Activated CD4-positive, alpha-beta T cell treated with anti-CD3 and anti-CD28 coated beads, Interleukin-2, amount 10 ng/mL, durations not matched to agents 24 days and 14 days (primary cell): ENCODE data around the gene GORASP1. TPM values are rescaled to one million over a fixed set of nuclear protein-coding genes. Genes with fewer than 3 reads are reported as not detected.

Source experiments
- DNase-seq: peaks from one replicate; pipeline ENCODE4 v3.0.0; 2022
- H3K27ac Mint-ChIP-seq: one replicate; pipeline ENCODE4 v1.8.0; 2022; ENCODE audit warnings: mild to moderate bottlenecking, mixed read lengths
- H3K27me3 Mint-ChIP-seq: one replicate; pipeline ENCODE4 v1.8.0; 2022; ENCODE audit warnings: mixed read lengths
- H3K36me3 Mint-ChIP-seq: one replicate; pipeline ENCODE4 v1.8.0; 2022; ENCODE audit warnings: low read depth, mild to moderate bottlenecking, mixed read lengths
- H3K4me1 Mint-ChIP-seq: one replicate; pipeline ENCODE4 v1.8.0; 2021; ENCODE audit warnings: mixed read lengths
- H3K4me3 Mint-ChIP-seq: one replicate; pipeline ENCODE4 v1.8.0; 2022; ENCODE audit warnings: mild to moderate bottlenecking, moderate library complexity, mixed read lengths
- H3K9me3 Mint-ChIP-seq: one replicate; pipeline ENCODE4 v1.8.0; 2021; ENCODE audit warnings: mixed read lengths
- intact Hi-C: fragments of 100-400 bp; cut with micrococcal nuclease; formaldehyde crosslinking; loops from one replicate; pipeline ENCODE4 v1.15.1; 2023
- total RNA-seq: library from RNA; stranded (reverse); gene quantifications from 2 replicates; pipeline ENCODE4 v1.2.3, GENCODE V29; 2022

GORASP1 gene
- total RNA-seq, 1 donor from 2014 or later: 32.1 TPM

DNA sequence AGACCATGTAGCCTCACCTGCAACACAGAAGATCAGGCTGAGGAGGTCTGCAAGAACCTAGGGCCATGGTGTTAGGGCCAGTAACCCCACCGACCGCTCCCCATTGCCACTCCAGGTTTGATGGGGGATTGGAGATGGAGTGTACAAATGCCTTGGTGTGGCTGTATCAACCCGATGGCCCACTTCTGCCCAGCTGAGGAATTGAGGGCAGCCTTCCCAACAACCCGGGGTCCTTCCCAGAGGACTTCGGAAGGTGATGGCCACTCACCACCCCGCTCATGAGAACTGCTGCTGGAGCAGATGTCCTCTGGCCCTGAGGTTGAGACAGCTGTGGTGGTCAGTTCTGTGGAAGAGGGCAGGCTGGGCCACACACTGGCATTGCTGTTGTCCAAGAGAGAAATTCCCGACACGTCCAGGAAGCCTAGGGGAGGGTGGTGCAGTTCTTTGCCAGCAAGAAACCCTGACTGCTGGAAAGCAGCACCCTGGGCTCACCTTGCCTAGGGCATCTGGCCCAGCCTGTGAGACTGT lies 8.9 kb downstream of the GORASP1 start:
- intact Hi-C loops: no loop called here
- H3K36me3 Mint-ChIP-seq: peaks cover 33% of the 10 kb centered on the region
- H3K27me3 Mint-ChIP-seq: no peaks in the 10 kb centered on the region
- H3K27ac Mint-ChIP-seq: no peak overlapping the region
- no peak for DNase-seq
- H3K9me3 Mint-ChIP-seq: no peaks in the 10 kb centered on the region
- H3K4me3 Mint-ChIP-seq: no peak overlapping the region
- peaks cover 17% of the 10 kb centered on the region for H3K4me1 Mint-ChIP-seq

DNA sequence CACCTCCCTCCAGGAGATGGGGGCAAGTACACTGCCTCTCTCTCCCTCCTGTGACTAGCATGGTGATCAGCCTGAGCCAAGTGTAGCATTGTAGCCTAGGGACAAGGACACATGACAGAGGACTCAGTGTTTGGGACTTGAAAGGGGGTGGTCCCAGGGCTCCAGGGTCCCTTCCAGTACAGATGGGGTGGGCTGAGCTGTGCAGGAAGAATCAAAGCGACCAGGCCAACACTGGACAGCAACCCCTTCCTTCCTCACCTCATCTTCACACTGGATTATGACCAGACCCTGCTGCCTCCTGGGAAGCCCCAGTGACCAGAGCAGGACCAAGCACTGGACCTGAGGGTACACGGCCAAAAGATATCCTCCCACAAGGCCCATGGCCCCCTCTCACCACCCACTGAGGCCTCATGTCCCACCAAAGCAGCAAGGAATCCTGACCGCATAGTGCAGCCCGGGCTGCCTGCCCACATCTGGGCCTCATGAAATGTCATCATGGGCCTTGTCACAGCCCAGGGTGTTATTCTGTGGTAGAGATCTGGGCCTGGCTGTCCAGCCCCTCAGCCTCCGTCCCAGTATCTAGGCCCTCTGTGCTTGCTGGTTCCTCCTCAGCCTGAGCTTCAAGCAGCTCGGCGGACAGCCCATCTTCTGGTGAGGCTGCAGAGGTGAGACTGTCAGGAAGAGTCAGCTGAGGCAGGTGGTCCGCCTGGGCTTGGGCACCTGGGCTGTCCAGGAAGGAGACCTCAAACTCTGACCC lies 9.5 kb downstream of the GORASP1 start:
- H3K4me1 Mint-ChIP-seq: peaks cover 12% of the 10 kb centered on the region
- peaks cover 35% of the 10 kb centered on the region for H3K36me3 Mint-ChIP-seq
- DNase-seq: no peak
- H3K27me3 Mint-ChIP-seq: no peaks in the 10 kb centered on the region
- H3K27ac Mint-ChIP-seq: no peak overlapping the region
- intact Hi-C loops: no loop called here
- no peaks in the 10 kb centered on the region for H3K9me3 Mint-ChIP-seq
- H3K4me3 Mint-ChIP-seq: no peak overlapping the region

DNA sequence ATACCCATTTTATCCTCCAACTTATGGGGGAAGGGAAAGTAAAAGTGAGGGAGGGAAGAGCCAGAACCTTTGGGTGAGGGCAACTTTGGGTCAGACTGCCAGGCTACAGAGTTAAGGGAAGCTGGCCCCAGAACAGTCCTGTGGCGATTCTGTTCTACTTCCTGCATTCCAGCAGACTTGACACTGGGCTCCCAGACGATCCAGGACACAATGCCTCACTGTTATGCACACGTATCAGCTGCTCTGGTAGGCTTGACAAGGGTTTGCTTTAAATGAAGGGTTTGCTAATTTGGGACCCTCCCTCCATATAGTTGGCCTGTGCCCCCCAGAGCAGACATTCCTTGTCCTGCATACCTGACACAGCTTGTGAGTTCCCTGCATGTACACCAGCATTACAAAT lies 10.7 kb downstream of the GORASP1 start:
- Mint-ChIP-seq H3K27ac (no peak overlapping the region), H3K4me3 (no peak overlapping the region), H3K27me3 (no peaks in the 10 kb centered on the region), H3K36me3 (peaks cover 39% of the 10 kb centered on the region), H3K9me3 (no peaks in the 10 kb centered on the region), H3K4me1 (peaks cover 5% of the 10 kb centered on the region)
- intact Hi-C loops: no loop called here
- DNase-seq: no peak

DNA sequence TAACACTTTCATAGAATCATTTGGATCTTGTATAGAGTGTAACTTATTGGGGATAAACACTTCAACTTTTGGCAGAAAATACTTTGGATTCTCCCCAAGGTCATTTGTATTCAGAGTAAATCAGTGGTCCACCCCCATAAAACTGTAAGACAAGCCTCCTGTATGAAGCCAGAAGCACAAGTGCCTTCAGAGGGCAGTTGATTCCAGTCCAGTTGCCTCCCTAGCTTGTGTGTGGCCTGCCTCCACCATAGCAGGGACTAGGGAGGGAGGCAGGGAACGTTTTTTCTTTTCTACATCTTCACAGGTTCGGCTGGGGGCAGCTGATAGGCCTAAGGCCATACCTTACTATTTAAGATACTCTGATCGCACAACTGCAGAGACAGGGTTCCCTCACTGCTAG lies 11.6 kb downstream of the GORASP1 start:
- no peaks in the 10 kb centered on the region for H3K4me1 Mint-ChIP-seq
- DNase-seq: no peak
- no peaks in the 10 kb centered on the region for H3K27me3 Mint-ChIP-seq
- no peak overlapping the region for H3K4me3 Mint-ChIP-seq
- intact Hi-C loops: no loop called here
- no peaks in the 10 kb centered on the region for H3K9me3 Mint-ChIP-seq
- H3K36me3 Mint-ChIP-seq: peaks cover 39% of the 10 kb centered on the region
- H3K27ac Mint-ChIP-seq: no peak overlapping the region

DNA sequence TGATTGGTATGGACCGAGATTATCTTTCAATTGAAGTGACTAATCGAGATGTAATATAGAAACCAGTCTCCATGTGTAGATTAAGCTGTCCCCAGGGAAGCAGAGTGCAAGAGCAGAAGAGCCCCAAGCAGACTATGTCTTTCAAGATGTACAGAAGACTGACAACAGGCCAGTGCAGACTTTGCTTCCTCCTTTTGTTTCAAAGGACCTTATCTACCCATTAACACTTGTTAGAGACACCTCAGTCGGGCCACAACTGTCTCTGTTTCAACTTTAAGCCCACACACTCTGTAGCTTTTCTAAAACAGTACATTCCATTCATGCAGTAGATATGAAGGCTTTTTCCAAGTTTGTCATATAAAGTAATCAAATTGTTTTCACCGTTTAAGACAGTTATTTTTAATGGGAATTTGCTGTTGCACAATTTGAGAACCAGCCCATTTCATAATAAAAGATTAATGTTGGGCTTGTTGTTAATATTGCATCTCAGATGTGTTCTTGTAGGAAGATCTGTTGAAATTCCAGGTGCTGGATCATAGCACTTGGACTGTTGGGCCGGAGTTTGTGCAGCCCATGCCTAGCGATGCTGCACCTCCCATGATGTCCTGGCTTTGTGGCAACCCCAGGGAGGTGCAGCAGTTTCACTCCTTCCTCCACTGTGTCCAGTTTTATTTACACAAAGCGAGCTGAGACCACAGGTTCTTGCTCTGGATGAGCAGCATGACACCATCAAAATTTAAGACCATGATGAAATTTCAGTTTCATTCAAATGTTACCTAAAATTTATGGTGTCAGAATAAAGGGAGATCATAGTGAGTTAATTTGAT lies 12.4 kb downstream of the GORASP1 start:
- Mint-ChIP-seq H3K9me3 (no peaks in the 10 kb centered on the region), H3K27me3 (no peaks in the 10 kb centered on the region), H3K4me1 (no peaks in the 10 kb centered on the region), H3K36me3 (peaks cover 45% of the 10 kb centered on the region), H3K27ac (no peak overlapping the region), H3K4me3 (no peak overlapping the region)
- intact Hi-C loops: no loop called here
- no peak for DNase-seq

DNA sequence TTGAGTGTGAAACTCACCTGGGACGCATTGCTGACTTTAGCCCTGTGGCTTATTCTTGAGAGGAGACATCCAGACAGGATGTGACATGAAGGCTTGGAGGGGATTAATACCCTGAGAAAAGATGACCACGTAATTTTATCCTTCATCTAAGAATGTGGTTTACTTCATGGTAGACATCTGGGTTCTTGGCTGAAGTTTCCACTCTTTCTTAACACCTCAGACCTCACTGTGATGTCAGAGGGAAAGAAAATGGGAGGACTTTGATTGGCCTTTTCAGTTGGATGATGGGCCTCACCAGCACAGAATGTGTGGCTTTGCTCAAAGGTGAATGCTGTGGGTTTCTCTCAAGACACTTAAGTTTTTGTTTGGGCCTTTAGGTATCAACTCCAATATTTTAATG lies 16.5 kb downstream of the GORASP1 start:
- Mint-ChIP-seq H3K4me3 (no peak overlapping the region), H3K27ac (no peak overlapping the region), H3K27me3 (no peaks in the 10 kb centered on the region), H3K4me1 (peaks cover 3% of the 10 kb centered on the region), H3K36me3 (peaks cover 59% of the 10 kb centered on the region), H3K9me3 (no peaks in the 10 kb centered on the region)
- DNase-seq: peak; percentile 54
- intact Hi-C loops: no loop called here

DNA sequence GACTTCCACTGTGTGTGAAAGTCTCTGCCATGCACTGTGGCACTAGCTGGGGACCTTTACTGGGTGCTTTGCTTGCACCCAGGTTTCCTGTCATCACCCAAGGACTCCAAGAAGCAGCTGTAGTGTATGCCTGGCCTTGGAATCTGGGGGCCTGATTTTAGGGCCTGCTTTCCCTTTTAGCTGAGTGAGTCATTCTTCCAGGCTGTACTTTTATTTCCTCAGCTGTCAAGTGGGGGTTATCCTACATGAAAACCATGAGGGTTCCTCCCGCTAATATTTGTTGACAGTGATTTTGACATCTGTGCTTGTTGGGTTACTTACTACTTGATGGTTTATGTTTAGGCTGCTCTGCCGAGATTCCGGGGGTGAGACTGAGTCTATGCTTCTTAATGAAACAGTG lies 18.5 kb downstream of the GORASP1 start:
- DNase-seq: peak; percentile 47
- Mint-ChIP-seq H3K9me3 (no peaks in the 10 kb centered on the region), H3K4me3 (no peak overlapping the region), H3K27ac (peak overlapping the region; percentile 37), H3K27me3 (no peaks in the 10 kb centered on the region), H3K4me1 (peaks cover 3% of the 10 kb centered on the region), H3K36me3 (peaks cover 54% of the 10 kb centered on the region)
- intact Hi-C loops: no loop called here

DNA sequence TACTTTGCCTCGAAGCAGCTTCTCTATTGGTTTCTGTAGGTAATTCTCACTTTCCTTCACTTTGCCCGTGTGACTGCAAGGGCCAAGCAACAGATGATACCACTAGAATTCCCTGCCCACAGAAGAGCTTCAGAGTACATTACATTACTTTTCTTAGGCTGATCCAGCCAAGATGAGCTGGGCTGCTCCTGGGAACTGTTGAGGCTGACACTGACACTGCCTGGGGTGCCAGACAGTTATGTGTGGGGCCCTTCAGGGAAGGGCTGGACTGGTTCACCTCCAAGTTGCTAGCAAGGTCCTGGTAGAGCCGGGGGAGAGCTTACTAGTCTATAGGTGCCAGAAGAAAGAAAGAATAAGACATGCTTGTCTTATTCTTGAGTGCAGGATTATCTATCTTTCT lies 19.0 kb downstream of the GORASP1 start:
- Mint-ChIP-seq H3K36me3 (peaks cover 54% of the 10 kb centered on the region), H3K4me3 (no peak overlapping the region), H3K9me3 (no peaks in the 10 kb centered on the region), H3K27me3 (no peaks in the 10 kb centered on the region), H3K27ac (no peak overlapping the region), H3K4me1 (peaks cover 3% of the 10 kb centered on the region)
- peak; percentile 52 for DNase-seq
- intact Hi-C loops: no loop called here

DNA sequence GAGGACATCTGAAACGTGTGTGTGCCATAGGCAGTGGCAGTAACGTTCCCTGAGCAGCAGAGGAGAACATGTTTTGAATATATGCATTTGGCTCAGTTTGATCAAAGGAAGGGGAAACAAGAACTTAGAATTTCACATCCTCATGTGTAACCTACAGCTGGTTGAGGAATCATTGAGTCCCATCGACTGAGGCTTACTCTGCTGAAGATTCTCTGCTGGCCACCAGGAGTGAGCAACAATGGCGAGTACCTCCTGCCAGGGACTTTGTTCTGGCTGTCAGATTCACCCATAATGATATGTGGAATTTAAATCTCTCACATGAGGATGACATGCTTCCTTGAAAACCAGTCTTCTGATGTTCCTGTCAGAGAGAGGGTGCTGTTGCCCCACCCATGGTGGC lies 21.3 kb downstream of the GORASP1 start:
- no peak overlapping the region for H3K4me3 Mint-ChIP-seq
- no peaks in the 10 kb centered on the region for H3K27me3 Mint-ChIP-seq
- intact Hi-C loops: no loop called here
- peak; percentile 50 for DNase-seq
- peaks cover 15% of the 10 kb centered on the region for H3K4me1 Mint-ChIP-seq
- H3K9me3 Mint-ChIP-seq: no peaks in the 10 kb centered on the region
- H3K36me3 Mint-ChIP-seq: peaks cover 60% of the 10 kb centered on the region
- H3K27ac Mint-ChIP-seq: no peak overlapping the region

DNA sequence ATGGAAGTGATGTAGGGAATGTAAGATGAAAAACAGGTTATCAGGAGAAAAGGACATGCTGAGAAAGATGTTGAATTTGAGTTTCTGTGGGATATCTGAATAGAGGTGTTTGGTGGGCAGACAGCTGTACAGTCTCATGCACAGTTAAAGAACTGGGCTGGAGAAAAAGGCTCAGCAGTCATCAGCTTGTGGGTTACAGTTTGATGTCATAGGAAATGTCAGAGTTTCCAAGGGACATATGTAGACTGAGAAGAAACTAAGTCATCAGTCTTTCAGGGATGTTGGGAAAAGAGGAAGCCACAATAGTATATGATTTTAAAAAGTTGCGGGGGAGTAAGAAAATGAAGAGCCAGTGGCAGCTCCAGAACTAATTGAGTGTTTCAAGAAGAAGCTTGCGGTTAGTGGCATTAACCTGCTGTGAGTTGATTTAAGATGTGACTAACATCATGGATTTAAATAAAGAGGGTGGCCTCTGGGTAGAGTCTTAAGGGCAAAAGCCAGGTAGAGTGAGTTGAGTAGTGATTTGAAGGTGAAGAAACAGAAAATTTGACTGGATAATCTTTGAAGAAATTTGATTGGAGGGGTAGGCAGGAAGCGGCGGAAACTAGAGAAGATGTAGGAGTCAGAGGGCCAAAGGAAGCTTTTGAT lies 24.6 kb downstream of the GORASP1 start:
- H3K36me3 Mint-ChIP-seq: peaks cover 56% of the 10 kb centered on the region
- no peak for DNase-seq
- H3K4me3 Mint-ChIP-seq: no peak overlapping the region
- H3K9me3 Mint-ChIP-seq: no peaks in the 10 kb centered on the region
- H3K27ac Mint-ChIP-seq: peak overlapping the region; percentile 52
- H3K27me3 Mint-ChIP-seq: no peaks in the 10 kb centered on the region
- intact Hi-C loops: no loop called here
- H3K4me1 Mint-ChIP-seq: peaks cover 28% of the 10 kb centered on the region

DNA sequence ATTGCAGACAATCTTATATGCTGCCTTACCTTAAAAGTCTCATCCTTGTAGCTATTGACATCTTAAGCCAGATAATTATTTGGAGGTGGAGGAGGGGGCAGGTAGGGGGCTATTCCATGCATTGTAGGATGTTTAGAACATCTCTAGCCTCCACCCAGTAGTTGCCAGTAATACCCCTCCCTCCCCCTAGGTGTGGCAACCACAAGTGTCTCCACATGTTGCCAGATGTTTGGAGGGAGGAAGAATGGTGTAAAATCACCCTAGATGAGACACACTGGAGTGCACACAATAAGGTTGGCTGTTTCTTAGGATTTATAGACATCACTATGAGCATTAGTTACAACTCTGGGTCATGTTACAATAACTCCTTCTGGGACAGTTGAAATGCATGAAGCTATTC lies 27.4 kb downstream of the GORASP1 start:
- Mint-ChIP-seq H3K36me3 (peaks cover 62% of the 10 kb centered on the region), H3K4me3 (no peak overlapping the region), H3K4me1 (peaks cover 30% of the 10 kb centered on the region), H3K27me3 (no peaks in the 10 kb centered on the region), H3K27ac (no peak overlapping the region), H3K9me3 (peaks cover under 1% of the 10 kb centered on the region)
- no peak for DNase-seq
- intact Hi-C loops: no loop called here

DNA sequence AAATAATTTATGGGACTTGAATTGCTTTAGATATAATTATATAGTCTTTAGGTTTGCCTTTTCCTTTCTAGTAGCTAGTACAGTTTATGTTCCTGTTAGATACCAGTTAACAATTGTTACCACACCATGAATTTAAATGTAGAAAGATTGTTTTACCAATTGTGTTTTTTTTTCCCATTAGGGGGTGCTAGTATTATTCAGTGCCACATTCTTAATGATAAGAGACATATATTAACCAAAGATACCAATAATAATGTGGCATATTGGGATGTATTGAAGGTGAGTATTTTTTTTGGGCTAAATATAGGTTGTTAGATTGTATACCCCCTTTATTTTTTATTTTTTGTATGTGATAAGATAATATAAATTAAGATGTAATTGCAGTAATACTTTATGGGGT lies 27.9 kb downstream of the GORASP1 start:
- intact Hi-C loops: no loop called here

DNA sequence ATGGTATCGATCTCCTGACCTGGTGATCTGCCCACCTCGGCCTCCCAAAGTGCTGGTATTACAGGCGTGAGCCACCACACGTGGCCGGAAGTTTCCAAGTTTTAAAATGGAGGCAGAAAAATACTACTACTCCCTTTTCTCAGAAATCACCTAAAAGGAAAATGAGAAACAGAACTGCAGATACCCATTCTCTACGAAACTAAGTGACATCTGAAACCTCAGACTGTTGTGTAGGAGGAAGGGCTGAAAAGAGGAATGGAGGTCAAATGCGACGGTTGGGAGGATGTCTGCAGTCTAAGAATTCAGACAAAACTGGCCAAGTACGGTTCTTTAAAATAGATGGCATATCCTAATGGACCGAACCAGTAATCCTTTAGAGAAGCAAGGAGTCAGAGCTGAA lies 31.5 kb downstream of the GORASP1 start:
- Mint-ChIP-seq H3K27me3 (no peaks in the 10 kb centered on the region), H3K27ac (no peak overlapping the region), H3K36me3 (peaks cover 68% of the 10 kb centered on the region), H3K4me3 (no peak overlapping the region), H3K9me3 (peaks cover 4% of the 10 kb centered on the region), H3K4me1 (peaks cover 19% of the 10 kb centered on the region)
- intact Hi-C loops: no loop called here
- no peak for DNase-seq

More for the DNA sequence above, 27.9 kb downstream of the GORASP1 start:
- H3K4me3 Mint-ChIP-seq: no peak overlapping the region
- peaks cover 4% of the 10 kb centered on the region for H3K9me3 Mint-ChIP-seq
- H3K27ac Mint-ChIP-seq: no peak overlapping the region
- H3K4me1 Mint-ChIP-seq: peaks cover 30% of the 10 kb centered on the region
- no peaks in the 10 kb centered on the region for H3K27me3 Mint-ChIP-seq
- H3K36me3 Mint-ChIP-seq: peaks cover 66% of the 10 kb centered on the region
- no peak for DNase-seq

DNA sequence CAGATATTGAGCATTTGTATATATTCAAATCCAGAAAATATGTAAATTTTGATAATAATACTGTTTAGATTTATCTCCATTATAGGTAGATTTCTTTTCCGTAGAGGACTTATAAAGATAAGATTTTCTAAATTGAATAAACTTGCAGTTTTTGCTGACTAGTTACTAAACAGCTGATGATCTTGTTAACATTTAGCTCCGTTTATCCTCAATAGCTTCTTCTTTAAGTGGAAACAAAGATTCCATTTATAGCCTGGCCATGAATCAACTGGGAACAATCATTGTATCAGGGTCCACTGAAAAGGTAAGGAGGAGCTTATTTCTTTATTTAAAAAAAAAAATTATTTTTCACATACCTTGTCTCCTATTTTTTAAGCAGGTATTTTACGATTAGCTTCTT lies 38.9 kb downstream of the GORASP1 start:
- Mint-ChIP-seq H3K4me3 (no peak overlapping the region), H3K4me1 (peaks cover 6% of the 10 kb centered on the region), H3K27ac (no peak overlapping the region), H3K36me3 (peaks cover 43% of the 10 kb centered on the region), H3K9me3 (no peaks in the 10 kb centered on the region), H3K27me3 (no peaks in the 10 kb centered on the region)
- intact Hi-C loops: no loop called here
- no peak for DNase-seq
